NT2/D1 (cell line): ENCODE measurements around the gene PEX1.

Source experiments
- YY1 ChIP-seq: IDR thresholded peaks from 2 replicates; pipeline ENCODE4 v1.6.1; 2011; ENCODE audit not compliant: insufficient read length, insufficient read depth
- ZNF274 ChIP-seq: IDR thresholded peaks from 2 replicates; pipeline ENCODE4 v1.6.1; 2011; ENCODE audit warnings: mild to moderate bottlenecking, low read depth, low read length

- TF ChIP-seq ZNF274, result no peak
- no peak for TF ChIP-seq YY1
Observed at GRCh38 chr7:92460109-92460508, 68.2 kb downstream of the PEX1 start.
